ENCODE results near the gene TMEM74B.

GRCh38 chr20:1134836-1135235 is 49.9 kb downstream of the TMEM74B start:
- no peak for TF ChIP-seq CTCF (IDR thresholded peaks at IDR 0.05)
- TF ChIP-seq ZFX (IDR thresholded peaks at IDR 0.05; ENCODE audit: borderline replicate concordance) = no peak
